GM23338 (cell line): Measurements from ENCODE around the gene BHLHA15. TPM values are rescaled to one million over a fixed set of nuclear protein-coding genes. Genes with fewer than 3 reads are reported as not detected.

Experiments
- ATAC-seq: fragments of 200-7000 bp; cut with Tn5 transposase; 3 replicates; pipeline ENCODE4 v1.9.1; 2020
- DNase-seq: peaks from one replicate; pipeline ENCODE4 v3.0.0-alpha.2; 2015; ENCODE audit warnings: low spot score
- H2AFZ ChIP-seq: fragments of 200-600 bp; sonication (generic); 2 replicates; pipeline ENCODE4 v1.8.0; 2016; ENCODE audit warnings: antibody characterized with exemption, mild to moderate bottlenecking, moderate library complexity
- H3F3A ChIP-seq: fragments of 200-600 bp; sonication (generic); replicated peaks from 2 replicates; pipeline ENCODE4 v1.8.0; 2017; ENCODE audit warnings: antibody characterized with exemption, mixed run types, low read depth
- H3K27ac ChIP-seq: fragments of 200-600 bp; sonication (generic); 2 replicates; pipeline ENCODE4 v1.6.1; 2016; ENCODE audit warnings: low read depth
- H3K27me3 ChIP-seq: fragments of 200-600 bp; sonication (generic); 2 replicates; pipeline ENCODE4 v1.8.0; 2016; ENCODE audit warnings: mild to moderate bottlenecking, mixed run types, moderate library complexity; ENCODE audit not compliant: insufficient read depth
- H3K36me3 ChIP-seq: fragments of 200-600 bp; sonication (generic); 2 replicates; pipeline ENCODE4 v1.8.0; 2016; ENCODE audit warnings: mild to moderate bottlenecking; ENCODE audit not compliant: insufficient read depth
- H3K4me1 ChIP-seq: fragments of 200-600 bp; sonication (generic); 2 replicates; pipeline ENCODE4 v1.8.0; 2016; ENCODE audit warnings: mild to moderate bottlenecking, moderate library complexity; ENCODE audit not compliant: insufficient read depth
- H3K4me2 ChIP-seq: fragments of 200-600 bp; sonication (generic); 2 replicates; pipeline ENCODE4 v1.7.1; 2017; ENCODE audit warnings: mixed run types
- H3K4me3 ChIP-seq: fragments of 200-600 bp; sonication (generic); 2 replicates; pipeline ENCODE4 v1.6.1; 2016; ENCODE audit warnings: mixed run types
- H3K79me2 ChIP-seq: fragments of 200-600 bp; sonication (generic); replicated peaks from 2 replicates; pipeline ENCODE4 v1.8.0; 2017; ENCODE audit warnings: mild to moderate bottlenecking; ENCODE audit not compliant: insufficient read depth
- H3K9me2 ChIP-seq: fragments of 200-600 bp; sonication (generic); 2 replicates; pipeline ENCODE4 v1.8.0; 2017; ENCODE audit not compliant: insufficient read depth
- H4K20me1 ChIP-seq: fragments of 200-600 bp; sonication (generic); replicated peaks from 2 replicates; pipeline ENCODE4 v1.8.0; 2017; ENCODE audit warnings: mild to moderate bottlenecking; ENCODE audit not compliant: insufficient read depth
- H3K27ac Mint-ChIP-seq: 2 replicates; pipeline ENCODE4 v1.8.0; 2020; ENCODE audit warnings: inconsistent platforms, mild to moderate bottlenecking, moderate library complexity, mixed read lengths
- H3K27me3 Mint-ChIP-seq: 3 replicates; pipeline ENCODE4 v1.8.0; 2022; ENCODE audit warnings: low read depth, mild to moderate bottlenecking, moderate library complexity, mixed read lengths, inconsistent platforms; ENCODE audit not compliant: insufficient read depth, poor library complexity
- H3K36me3 Mint-ChIP-seq: 3 replicates; pipeline ENCODE4 v1.8.0; 2021; ENCODE audit warnings: low read depth, mild to moderate bottlenecking, inconsistent platforms, moderate library complexity, mixed read lengths
- H3K4me1 Mint-ChIP-seq: 3 replicates; pipeline ENCODE4 v1.8.0; 2020; ENCODE audit warnings: mild to moderate bottlenecking, inconsistent platforms, mixed read lengths
- H3K4me3 Mint-ChIP-seq: 3 replicates; pipeline ENCODE4 v1.8.0; 2021; ENCODE audit warnings: moderate library complexity, mild to moderate bottlenecking, inconsistent platforms, mixed read lengths
- H3K9me3 Mint-ChIP-seq: 3 replicates; pipeline ENCODE4 v1.8.0; 2020; ENCODE audit warnings: moderate library complexity, mild to moderate bottlenecking, inconsistent platforms, mixed read lengths
- EZH2 ChIP-seq: fragments of 200-600 bp; sonication (generic); IDR thresholded peaks from one replicate; pipeline ENCODE4 v1.8.0; 2017; ENCODE audit warnings: antibody characterized with exemption, mild to moderate bottlenecking, low read depth; ENCODE audit not compliant: unreplicated experiment
- STAT1 ChIP-seq: IDR thresholded peaks from one replicate; pipeline ENCODE4 v1.6.1; 2016; ENCODE audit warnings: antibody characterized with exemption; ENCODE audit not compliant: unreplicated experiment
- ZNF331 ChIP-seq: fragments of 250-450 bp; sonication (Bioruptor Pico); IDR thresholded peaks from 2 replicates; pipeline ENCODE4 v1.5.0; 2020; ENCODE audit warnings: low read depth, mild to moderate bottlenecking, moderate library complexity
- polyA plus RNA-seq: library from polyadenylated mRNA; unstranded; fragments of >200 nt; fragmentation: Nextera tagmentation; extraction: Ambion mirVana; gene quantifications from 2 replicates; pipeline ENCODE4 v1.2.1, GENCODE V29; 2016
- total RNA-seq: library from RNA; depleted of rRNA; stranded (reverse); fragments of >200 nt; shearing (Covaris generic); gene quantifications from 2 replicates; pipeline ENCODE4 v1.2.3, GENCODE V29; 2014
- TF ChIP-seq, protein P1 (sequence below): IDR thresholded peaks from one replicate; pipeline ENCODE4 v1.6.1; 2018; ENCODE audit warnings: antibody characterized with exemption; ENCODE audit not compliant: unreplicated experiment

BHLHA15 gene
- total and polyA plus RNA-seq, 2 experiments from 2014 or later: 1.4 to 8.3 TPM

DNA sequence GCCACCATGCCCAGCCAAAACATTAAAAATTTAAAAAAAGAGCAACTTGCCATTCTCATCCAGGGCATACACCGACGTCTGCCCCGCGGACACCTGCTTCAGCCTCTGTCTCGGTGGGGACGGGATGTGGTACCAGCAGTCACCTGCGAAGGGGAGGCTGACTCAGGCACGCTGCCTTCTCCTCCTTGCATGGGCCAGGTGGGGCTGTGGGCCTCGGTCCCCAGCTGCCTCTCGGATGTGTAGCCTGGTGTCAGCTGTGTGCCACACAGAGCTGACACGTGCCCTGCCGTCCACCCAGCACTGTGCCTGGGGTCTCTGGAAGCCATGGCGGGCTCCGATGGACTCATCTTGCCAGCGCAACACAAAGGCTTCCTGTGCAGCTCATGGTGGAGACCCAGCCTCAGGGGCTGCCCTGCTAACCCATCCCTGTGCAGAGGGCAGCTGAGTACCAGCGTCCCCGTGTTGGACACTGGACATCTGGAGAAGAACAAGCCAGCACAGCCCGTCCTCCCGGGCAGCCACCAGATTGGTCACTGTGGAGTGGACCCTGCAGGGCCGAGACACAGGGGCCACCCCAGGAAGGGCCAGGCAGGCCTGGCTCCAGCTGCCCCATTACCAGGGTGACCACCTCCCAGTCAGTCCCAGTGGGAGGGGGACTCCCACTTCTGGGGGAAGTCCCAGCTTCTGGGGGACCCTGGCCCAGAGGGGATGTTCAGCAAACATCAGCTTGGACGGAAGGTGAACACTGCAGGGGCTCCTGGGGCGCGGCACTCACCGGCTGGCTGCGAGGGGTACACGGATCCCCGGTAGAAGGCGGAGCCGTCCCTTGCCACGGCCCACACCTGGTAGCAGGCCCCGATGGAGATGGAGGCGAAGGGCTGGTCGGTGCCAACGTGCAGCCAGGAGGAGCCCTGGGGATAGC, 10.6 kb downstream of the BHLHA15 start:
- Mint-ChIP-seq H3K9me3 (no peaks in the 10 kb centered on the region), H3K4me3 (no peak overlapping the region), H3K27me3 (peaks cover 2% of the 10 kb centered on the region), H3K4me1 (peaks cover 4% of the 10 kb centered on the region), H3K36me3 (no peaks in the 10 kb centered on the region), H3K27ac (no peak overlapping the region)
- no peak overlapping the region for H3K4me3 ChIP-seq
- no peaks in the 10 kb centered on the region for H3K27me3 ChIP-seq
- ATAC-seq: no peak
- DNase-seq: no peak
- no peak overlapping the region for H3K4me2 ChIP-seq
- TF ChIP-seq, protein P1, sequence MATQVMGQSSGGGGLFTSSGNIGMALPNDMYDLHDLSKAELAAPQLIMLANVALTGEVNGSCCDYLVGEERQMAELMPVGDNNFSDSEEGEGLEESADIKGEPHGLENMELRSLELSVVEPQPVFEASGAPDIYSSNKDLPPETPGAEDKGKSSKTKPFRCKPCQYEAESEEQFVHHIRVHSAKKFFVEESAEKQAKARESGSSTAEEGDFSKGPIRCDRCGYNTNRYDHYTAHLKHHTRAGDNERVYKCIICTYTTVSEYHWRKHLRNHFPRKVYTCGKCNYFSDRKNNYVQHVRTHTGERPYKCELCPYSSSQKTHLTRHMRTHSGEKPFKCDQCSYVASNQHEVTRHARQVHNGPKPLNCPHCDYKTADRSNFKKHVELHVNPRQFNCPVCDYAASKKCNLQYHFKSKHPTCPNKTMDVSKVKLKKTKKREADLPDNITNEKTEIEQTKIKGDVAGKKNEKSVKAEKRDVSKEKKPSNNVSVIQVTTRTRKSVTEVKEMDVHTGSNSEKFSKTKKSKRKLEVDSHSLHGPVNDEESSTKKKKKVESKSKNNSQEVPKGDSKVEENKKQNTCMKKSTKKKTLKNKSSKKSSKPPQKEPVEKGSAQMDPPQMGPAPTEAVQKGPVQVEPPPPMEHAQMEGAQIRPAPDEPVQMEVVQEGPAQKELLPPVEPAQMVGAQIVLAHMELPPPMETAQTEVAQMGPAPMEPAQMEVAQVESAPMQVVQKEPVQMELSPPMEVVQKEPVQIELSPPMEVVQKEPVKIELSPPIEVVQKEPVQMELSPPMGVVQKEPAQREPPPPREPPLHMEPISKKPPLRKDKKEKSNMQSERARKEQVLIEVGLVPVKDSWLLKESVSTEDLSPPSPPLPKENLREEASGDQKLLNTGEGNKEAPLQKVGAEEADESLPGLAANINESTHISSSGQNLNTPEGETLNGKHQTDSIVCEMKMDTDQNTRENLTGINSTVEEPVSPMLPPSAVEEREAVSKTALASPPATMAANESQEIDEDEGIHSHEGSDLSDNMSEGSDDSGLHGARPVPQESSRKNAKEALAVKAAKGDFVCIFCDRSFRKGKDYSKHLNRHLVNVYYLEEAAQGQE: no peak
- TF ChIP-seq STAT1 (no peak), EZH2 (no peak)
- H3K9me2 ChIP-seq: no peaks in the 10 kb centered on the region
- H3K79me2 ChIP-seq: no peaks in the 10 kb centered on the region
- H3K36me3 ChIP-seq: no peaks in the 10 kb centered on the region
- no peaks in the 10 kb centered on the region for H4K20me1 ChIP-seq
- H3K4me1 ChIP-seq: peaks cover 5% of the 10 kb centered on the region; the same call in 1 of the 2 replicates
- H2AFZ ChIP-seq: no peak overlapping the region
- H3F3A ChIP-seq: no peaks in the 10 kb centered on the region
- no peak overlapping the region for H3K27ac ChIP-seq

DNA sequence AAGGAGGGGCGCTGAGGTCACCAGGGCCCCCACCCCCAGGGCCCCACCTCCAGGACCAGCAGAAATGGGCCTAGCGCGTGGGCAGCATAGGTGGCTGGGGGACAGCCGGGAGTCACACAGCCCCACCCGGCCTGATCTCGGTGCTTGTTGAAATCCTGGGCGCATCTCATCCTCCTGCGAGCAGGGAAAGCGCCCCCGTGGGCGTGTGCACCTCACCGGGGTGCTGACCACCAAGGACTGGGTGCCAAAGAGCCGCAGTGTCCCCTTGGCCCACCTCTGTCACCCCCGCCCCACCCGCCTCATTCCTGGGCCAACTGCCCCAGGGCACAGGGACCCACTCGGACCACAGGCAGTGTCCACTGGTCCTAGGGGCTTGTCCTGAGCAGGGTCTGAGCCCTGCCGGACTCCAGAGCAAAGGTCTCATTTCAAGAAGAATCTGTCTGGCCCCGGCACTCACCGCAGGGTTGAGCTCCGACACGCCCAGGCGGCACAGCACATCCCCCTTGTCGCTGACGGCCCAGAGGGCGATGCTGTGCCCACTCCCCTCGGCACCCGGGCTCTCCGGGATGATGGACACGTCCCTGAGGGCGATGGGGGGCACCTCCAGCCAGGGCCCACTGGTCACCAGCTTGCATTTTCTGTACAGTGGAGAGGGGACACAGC, 11.4 kb downstream of the BHLHA15 start:
- Mint-ChIP-seq H3K9me3 (no peaks in the 10 kb centered on the region), H3K27me3 (peaks cover 5% of the 10 kb centered on the region), H3K36me3 (no peaks in the 10 kb centered on the region), H3K4me3 (no peak overlapping the region), H3K27ac (no peak overlapping the region), H3K4me1 (peaks cover 4% of the 10 kb centered on the region)
- H3K27ac ChIP-seq: no peak overlapping the region
- H2AFZ ChIP-seq: no peak overlapping the region
- no peaks in the 10 kb centered on the region for H3K36me3 ChIP-seq
- DNase-seq (no peak), ATAC-seq (no peak)
- no peak overlapping the region for H3K4me2 ChIP-seq
- H4K20me1 ChIP-seq: no peaks in the 10 kb centered on the region
- H3K79me2 ChIP-seq: no peaks in the 10 kb centered on the region
- no peaks in the 10 kb centered on the region for H3K27me3 ChIP-seq
- H3F3A ChIP-seq: no peaks in the 10 kb centered on the region
- no peaks in the 10 kb centered on the region for H3K9me2 ChIP-seq
- no peak for TF ChIP-seq ZNF331 (CRISPR knock-in tag)
- no peak overlapping the region for H3K4me3 ChIP-seq
- H3K4me1 ChIP-seq: peaks cover 5% of the 10 kb centered on the region; the same call in 1 of the 2 replicates
